Stimulated activated CD8-positive, alpha-beta memory T cell treated with anti-CD3 and anti-CD28 coated beads, Interleukin-12 subunit alpha, Interleukin-12 subunit beta, amount 100 ng/mL, for 24 hours (primary cell): ENCODE measurements around the gene BTC.
"Not testable (repeated sequence)": the region's sequence is repeated elsewhere in the genome, so short reads cannot be mapped to it uniquely, and the experiment has no call there.

Experiments used
- DNase-seq: peaks from one replicate; pipeline ENCODE4 v3.0.0-alpha.2; 2020; ENCODE audit errors: extremely low read depth

BTC gene

GRCh38 chr4:74758551-74759145 is 35.7 kb downstream of the BTC start:
- DNase-seq = no peak

- DNase-seq = no peak
Measured at GRCh38 chr4:74757136-74757535, 37.2 kb downstream of the BTC start.

GRCh38 chr4:74755486-74755885 is 38.8 kb downstream of the BTC start:
- DNase-seq = no peak

- DNase-seq = no peak
Measured at GRCh38 chr4:74754218-74754617, 40.1 kb downstream of the BTC start.

GRCh38 chr4:74752798-74753197 is 41.5 kb downstream of the BTC start:
- no peak for DNase-seq

GRCh38 chr4:74751856-74752255 is 42.5 kb downstream of the BTC start:
- DNase-seq = no peak

- DNase-seq = no peak
Measured at GRCh38 chr4:74751247-74751646, 43.1 kb downstream of the BTC start.

GRCh38 chr4:74742185-74742584 is 52.1 kb downstream of the BTC start:
- no peak for DNase-seq

GRCh38 chr4:74738464-74739143 is 55.7 kb downstream of the BTC start:
- DNase-seq = no peak

GRCh38 chr4:74734995-74735394 is 59.3 kb downstream of the BTC start:
- DNase-seq = no peak

GRCh38 chr4:74733756-74734155 is 60.6 kb downstream of the BTC start:
- DNase-seq = no peak

GRCh38 chr4:74724979-74725378 is 69.3 kb downstream of the BTC start:
- DNase-seq = no peak

GRCh38 chr4:74716436-74716765 is 77.9 kb downstream of the BTC start:
- no peak for DNase-seq

- DNase-seq = no peak
Measured at GRCh38 chr4:74715706-74716435, 78.5 kb downstream of the BTC start.

GRCh38 chr4:74714611-74715130 is 79.7 kb downstream of the BTC start:
- no peak for DNase-seq

- not testable (repeated sequence) for DNase-seq
Measured at GRCh38 chr4:74708135-74708534, 86.2 kb downstream of the BTC start.
